Middle frontal gyrus (tissue), 1 donor: ENCODE measurements around the gene MAP1LC3C.
"Not testable (repeated sequence)": the region's sequence is repeated elsewhere in the genome, so short reads cannot be mapped to it uniquely, and the experiment has no call there.

Experiments used
- DNase-seq: peaks from one replicate; pipeline ENCODE4 v3.0.0-alpha.2; 2015; ENCODE audit warnings: low spot score; ENCODE audit errors: extremely low spot score

The MAP1LC3C gene

DNA sequence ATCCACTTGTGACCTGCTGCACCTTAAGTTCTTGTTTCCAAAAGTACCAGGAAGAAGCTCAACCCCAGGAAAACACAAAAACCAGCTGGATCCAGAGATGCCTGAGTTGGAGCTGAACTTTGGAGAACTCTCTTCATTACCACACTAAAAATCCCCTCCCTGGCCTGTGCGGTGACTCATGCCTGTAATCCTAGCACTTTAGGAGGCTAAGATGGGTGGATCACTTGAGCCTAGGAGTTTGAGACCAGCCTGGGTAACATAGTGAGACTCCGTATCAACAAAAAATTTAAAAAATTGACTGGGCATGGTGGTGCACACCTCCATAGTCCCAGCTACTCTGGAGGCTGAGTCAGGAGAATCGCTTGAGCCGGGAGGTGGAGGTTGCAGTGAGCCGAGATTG lies 6.2 kb downstream of the MAP1LC3C start:
- no peak for DNase-seq

GRCh38 chr1:241990040-241990439 lies 8.9 kb downstream of the MAP1LC3C start:
- no peak for DNase-seq

GRCh38 chr1:241988389-241988930 lies 10.4 kb downstream of the MAP1LC3C start:
- DNase-seq: not testable (repeated sequence)

- DNase-seq: no peak
These were observed 13.1 kb downstream of the MAP1LC3C start for GRCh38 chr1:241985787-241986186.

GRCh38 chr1:241979926-241980325 lies 19.0 kb downstream of the MAP1LC3C start:
- no peak for DNase-seq

GRCh38 chr1:241979071-241979470 lies 19.8 kb downstream of the MAP1LC3C start:
- DNase-seq: no peak

DNA sequence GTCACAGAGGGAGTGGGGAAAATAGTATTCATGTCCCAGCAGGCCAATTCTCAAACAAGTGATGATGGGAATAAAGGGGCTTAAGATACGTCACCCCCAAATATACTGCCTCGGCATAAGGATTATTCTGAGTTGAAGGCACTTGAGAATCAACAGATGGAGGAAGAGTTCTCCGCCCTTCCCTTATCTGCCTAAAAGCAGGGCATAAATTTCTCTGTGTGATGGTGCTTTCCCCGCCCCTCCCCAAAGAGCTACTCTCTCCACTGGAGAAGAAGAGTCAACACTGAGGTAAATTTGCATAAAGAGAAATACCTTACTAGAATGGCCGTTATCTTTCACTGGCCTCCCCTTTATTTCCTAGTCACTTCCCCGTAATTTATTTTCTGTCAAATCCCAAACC lies 22.7 kb downstream of the MAP1LC3C start:
- DNase-seq: no peak

DNA sequence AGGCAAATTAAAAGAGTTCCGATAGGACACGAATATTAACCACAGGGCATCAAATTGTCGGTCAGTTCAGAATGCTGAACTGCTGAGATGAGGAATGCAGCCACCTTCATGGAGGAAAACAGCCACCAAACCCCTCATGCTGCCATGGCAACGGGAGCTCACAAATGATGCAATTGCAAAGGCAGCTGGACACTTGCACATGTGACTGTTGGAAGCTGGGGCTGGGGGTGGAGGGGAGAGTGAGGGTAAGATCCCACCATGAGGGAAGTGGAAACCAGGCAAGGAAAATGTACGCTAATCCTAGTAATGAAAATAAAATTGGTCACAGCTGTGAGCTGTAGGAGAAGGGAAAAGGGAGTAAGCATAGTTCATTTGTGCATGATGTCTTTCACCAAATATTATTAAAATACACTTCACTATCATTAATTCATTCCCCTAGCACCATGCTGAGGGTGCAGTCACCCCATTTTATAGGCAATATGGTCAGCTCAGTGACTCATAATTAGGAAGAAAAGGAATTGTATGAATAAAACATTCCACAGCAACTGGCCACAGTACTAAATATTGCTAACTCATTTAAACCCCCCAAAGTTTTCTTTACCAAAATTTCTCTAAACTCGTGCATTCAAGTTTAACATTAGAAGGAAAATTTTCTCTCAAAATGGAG lies 26.1 kb downstream of the MAP1LC3C start:
- DNase-seq: no peak

DNA sequence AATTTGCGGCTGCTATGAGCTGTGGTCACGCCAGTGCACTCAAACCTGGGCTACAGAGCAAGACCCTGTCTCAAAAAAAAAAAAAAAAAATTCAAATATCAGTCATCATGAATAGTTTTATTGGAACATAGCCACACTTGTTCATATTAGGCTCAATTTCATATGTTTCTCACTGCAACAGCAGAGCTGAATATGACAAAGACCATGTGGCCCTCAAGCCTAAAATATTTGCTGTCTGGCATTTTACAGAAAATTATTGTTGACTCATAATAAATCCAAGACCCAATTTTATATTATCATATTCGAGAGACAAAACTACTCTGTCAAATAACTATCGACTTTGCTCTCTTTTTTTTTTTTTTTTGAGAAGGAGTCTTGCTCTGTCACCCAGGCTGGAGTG lies 30.3 kb downstream of the MAP1LC3C start:
- DNase-seq: no peak

DNA sequence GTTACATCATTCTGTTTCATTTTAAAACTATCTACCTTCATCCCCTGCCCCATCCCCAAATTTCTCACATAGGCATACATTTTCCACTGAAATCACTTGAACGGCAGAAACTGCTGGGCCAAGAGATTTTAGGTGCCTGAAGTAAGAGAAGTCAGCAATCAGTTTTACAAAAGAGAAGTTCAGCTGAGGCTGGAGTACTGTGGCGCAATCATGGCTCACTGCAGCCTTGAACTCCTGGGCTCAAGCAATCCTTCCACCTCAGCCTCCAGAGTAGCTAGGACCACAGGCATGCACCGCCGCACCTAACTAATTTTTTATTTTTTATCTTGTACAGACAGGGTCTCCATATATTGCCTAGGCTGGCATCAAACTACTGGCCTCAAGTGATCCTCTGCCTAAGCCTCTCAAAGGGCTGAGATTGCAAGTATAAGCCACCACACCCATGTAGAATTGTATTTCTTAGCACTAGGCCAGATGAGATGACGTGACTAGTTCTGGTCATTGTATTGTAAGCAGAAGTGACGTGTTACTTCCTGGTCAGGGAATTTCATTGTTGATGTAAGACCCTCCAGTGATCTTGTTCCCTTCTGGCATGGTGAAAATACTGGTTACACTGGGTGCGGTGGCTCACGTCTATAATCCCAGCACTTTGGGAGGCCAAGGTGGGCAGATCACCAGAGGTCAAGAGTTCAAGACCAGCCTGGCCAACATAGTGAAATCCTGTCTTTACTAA lies 34.2 kb downstream of the MAP1LC3C start:
- no peak for DNase-seq

DNA sequence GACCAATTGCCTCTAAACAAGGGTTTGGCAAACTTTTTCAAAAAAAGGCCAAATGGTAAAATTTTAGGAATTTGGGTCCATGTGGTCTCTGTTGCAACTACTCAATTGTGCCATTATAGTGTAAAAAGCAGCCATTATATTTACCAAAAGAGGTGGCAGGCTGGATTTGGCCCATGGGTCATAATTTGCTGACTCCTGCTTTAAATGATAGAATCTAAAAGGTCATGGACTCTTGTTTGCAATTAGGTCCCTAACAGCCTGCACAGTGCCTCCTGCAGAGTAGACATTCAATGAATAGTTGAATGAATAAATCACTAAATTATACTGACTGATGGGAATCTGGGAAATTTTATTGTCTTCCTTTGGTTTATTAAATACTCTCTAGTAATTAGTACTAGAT lies 35.2 kb downstream of the MAP1LC3C start:
- DNase-seq: no peak

DNA sequence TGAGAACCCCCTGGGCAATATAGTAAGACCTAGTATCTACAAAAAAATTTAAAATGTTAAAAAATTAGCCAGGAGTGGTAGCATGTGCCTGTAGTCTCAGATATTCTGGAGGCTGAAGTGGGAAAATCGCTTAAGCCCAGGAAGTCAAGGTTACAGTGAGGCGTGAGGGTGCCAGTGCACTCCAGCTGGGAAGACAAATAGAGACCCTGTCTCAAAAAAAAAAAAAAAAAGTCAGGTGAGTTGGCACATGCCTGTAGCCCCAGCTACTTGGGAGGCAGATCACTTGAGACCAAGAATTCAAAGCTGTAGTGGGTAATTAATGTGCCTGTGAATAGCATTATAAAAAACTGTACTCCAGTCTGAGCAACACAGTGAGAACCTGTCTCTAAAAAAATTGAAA lies 36.7 kb downstream of the MAP1LC3C start:
- no peak for DNase-seq

- no peak for DNase-seq
These were observed 41.0 kb downstream of the MAP1LC3C start, which contains the start of gene BECN2 for GRCh38 chr1:241957692-241958494. Gene BECN2, plus strand, starts transcription at chr1:241957767. Its CDS starts 0 bp downstream, at chr1:241957767.

- no peak for DNase-seq
These were observed 48.5 kb downstream of the MAP1LC3C start for GRCh38 chr1:241950390-241950789.

DNA sequence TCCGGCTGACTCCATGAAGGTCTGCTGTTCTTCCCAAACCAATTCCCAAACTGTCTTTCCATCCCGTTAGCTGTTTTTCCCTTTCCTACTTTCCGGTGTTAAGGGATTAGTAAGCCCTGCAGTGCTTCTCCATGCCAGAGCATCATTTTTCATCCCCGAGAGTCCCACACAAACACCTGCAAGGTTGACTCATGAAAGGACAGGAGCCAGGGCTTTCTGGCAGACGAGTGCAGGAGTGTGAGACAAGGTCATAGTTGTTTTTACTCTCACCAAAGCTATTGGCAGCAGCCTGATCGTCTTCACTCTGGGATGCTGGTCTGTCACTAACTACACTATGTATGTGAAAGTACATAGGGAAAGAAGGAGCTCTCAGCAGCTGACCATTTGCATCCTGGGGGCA lies 51.5 kb downstream of the MAP1LC3C start:
- DNase-seq: no peak
